Stomach smooth muscle (tissue), 2 donors: Measurements from ENCODE around the gene AASDHPPT.
"Not testable (repeated sequence)": the region's sequence is repeated elsewhere in the genome, so short reads cannot be mapped to it uniquely, and the experiment has no call there.

Source experiments
- H3K27ac ChIP-seq: one replicate; pipeline ENCODE4 v1.7.0; 2013; ENCODE audit warnings: mild to moderate bottlenecking, low read length, inconsistent platforms
- H3K27me3 ChIP-seq, 2 donors: one replicate each; pipeline ENCODE4 v1.7.0; 2013; ENCODE audit warnings: low read length in 2 of 2; ENCODE audit not compliant: insufficient read depth in 2 of 2, control insufficient read depth in 1 of 2
- H3K36me3 ChIP-seq, 2 donors: one replicate each; pipeline ENCODE4 v1.7.0; 2013; ENCODE audit warnings: low read length in 2 of 2; ENCODE audit not compliant: control insufficient read depth in 2 of 2, insufficient read depth in 2 of 2
- H3K4me1 ChIP-seq: one replicate; pipeline ENCODE4 v1.7.0; 2013; ENCODE audit warnings: low read length; ENCODE audit not compliant: control insufficient read depth, insufficient read depth
- H3K4me3 ChIP-seq, 2 donors: one replicate each; pipeline ENCODE4 v1.7.0; 2013; ENCODE audit warnings: low read length in 2 of 2
- H3K9ac ChIP-seq, 2 donors: one replicate each; pipeline ENCODE4 v1.7.0; 2013; ENCODE audit warnings: low read length in 2 of 2, mild to moderate bottlenecking in 1 of 2
- H3K9me3 ChIP-seq, 2 donors: one replicate each; pipeline ENCODE4 v1.7.0; 2013; ENCODE audit warnings: low read length in 2 of 2; ENCODE audit not compliant: control insufficient read depth in 2 of 2
- donor health status: healthy.
- donor health status: Pancreatic carcinoma.

Gene AASDHPPT, protein sequence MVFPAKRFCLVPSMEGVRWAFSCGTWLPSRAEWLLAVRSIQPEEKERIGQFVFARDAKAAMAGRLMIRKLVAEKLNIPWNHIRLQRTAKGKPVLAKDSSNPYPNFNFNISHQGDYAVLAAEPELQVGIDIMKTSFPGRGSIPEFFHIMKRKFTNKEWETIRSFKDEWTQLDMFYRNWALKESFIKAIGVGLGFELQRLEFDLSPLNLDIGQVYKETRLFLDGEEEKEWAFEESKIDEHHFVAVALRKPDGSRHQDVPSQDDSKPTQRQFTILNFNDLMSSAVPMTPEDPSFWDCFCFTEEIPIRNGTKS

DNA sequence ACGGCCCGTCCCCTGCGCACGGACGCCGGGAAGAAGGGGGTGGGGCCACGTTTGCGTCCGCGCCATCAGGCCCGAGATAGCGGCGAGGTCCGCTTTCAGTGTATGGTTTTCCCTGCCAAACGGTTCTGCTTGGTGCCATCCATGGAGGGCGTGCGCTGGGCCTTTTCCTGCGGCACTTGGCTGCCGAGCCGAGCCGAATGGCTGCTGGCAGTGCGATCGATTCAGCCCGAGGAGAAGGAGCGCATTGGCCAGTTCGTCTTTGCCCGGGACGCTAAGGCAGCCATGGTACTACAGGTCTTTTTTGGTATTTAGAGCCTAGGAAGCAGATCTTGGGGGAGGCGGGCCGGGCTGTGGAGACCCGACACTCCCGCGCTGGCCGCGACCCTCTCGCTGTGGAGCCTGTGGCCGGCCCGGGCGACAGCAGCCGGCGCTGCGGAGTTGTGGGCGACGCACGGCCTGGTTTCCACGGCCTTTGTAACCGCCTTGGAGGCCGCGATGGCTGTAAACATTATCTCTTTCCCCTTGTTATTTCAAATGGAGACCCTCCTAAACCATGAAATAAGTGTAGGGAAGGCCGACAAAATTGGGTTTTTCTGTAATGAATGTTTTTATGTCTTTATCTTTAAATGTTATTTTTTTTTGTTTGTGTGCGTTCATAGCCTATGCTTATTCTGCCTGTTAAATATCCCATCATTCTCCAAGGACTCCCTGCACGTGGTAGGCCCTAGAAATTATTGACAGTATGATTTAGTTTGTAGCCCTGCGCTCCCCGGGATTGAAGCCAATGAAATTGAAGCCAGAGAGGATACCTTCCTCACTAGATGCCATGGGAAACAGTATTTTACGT is at the start of gene AASDHPPT:
TSS of gene AASDHPPT (plus strand) at position 54 of the 847 bp plus-strand sequence. CDS start at position 103, 49 bp downstream.
- Histone ChIP-seq H3K4me1 (peaks cover 7% of the 10 kb centered on the region), H3K9me3 (no peaks in the 10 kb centered on the region), H3K27ac (peak within 1 kb of the TSS; percentile 91), H3K27me3 (no peaks in the 10 kb centered on the region), H3K4me3 (peak within 1 kb of the TSS; percentile 97 to 99), H3K9ac (peak within 1 kb of the TSS; percentile 91 to 97), H3K36me3 (peaks cover 4 to 21% of the 10 kb centered on the region in 2 donors)

DNA sequence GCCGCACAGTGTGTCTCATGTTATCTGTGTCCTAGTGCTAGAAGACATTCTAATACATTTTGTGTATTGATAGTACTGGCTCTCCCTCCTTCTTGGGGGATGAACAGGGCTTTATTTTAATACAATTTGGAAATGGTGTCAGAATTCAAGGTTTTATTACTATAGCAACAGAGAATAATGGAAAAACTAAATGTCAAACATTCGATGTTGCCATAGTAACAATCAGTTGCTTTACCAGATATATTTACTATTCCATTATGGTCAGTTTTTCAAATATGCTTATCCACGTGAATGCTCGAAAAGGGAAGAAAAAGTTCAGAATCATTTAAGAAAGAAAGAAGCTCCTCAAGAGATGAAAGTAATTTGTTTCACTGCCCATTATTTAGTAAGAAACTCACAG is 46.9 kb upstream of the AASDHPPT start:
- Histone ChIP-seq H3K9ac (no peak overlapping the region), H3K27ac (no peak overlapping the region), H3K4me3 (no peak overlapping the region), H3K27me3 (no peaks in the 10 kb centered on the region), H3K4me1 (no peaks in the 10 kb centered on the region), H3K9me3 (no peaks in the 10 kb centered on the region), H3K36me3 (no peaks in the 10 kb centered on the region)

DNA sequence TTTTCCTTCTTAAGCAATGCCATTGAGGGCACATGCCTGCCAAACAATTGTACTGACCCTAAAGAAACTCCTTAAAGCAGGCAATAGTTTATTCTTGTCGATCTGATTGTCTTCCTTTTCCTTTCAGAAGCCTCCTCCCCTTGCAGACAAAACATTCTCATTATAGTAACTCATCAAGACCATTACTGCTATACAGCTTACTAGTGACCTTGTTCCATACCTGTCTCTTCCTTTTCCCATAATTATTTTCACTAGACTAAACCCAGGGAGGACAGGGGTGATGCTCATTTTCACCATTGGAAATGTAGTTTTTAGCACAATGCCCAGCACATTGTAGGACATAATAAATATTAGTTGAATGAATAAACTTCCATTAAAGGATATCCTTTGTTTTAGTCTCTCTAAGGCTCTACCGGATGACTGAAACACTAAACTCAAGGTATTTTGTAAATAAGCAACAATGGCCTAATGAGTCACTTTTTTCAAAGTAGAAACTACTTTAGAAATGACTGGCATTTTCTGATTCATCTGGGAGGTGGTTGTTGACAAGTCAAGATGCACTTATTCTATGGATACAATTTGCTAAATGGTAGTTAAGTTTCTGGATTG is 46.2 kb upstream of the AASDHPPT start:
- Histone ChIP-seq H3K27ac (no peak overlapping the region), H3K4me1 (no peaks in the 10 kb centered on the region), H3K9me3 (no peaks in the 10 kb centered on the region), H3K9ac (no peak overlapping the region), H3K36me3 (no peaks in the 10 kb centered on the region), H3K4me3 (no peak overlapping the region), H3K27me3 (no peaks in the 10 kb centered on the region)

DNA sequence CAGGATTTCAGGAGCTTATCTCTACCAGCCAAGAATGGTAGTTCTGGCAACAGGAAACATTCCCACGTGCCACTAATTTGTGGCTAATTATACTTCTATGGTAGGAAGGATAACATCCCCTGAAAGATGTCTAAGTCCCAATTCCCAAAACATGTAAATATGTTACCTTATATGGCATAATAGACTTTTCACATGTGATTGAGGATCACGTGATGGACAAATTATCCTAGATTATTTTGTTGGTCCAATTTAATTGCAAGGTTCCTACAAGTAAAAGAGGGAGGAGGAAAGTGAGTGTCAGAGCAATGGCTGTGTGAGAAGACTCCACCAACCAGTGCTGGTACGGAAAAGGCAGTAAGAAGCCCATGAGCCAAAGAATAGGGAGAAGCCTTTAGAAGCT is 45.5 kb upstream of the AASDHPPT start:
- Histone ChIP-seq H3K4me1 (no peaks in the 10 kb centered on the region), H3K4me3 (no peak overlapping the region), H3K9ac (no peak overlapping the region), H3K36me3 (no peaks in the 10 kb centered on the region), H3K27ac (no peak overlapping the region), H3K9me3 (no peaks in the 10 kb centered on the region), H3K27me3 (no peaks in the 10 kb centered on the region)

DNA sequence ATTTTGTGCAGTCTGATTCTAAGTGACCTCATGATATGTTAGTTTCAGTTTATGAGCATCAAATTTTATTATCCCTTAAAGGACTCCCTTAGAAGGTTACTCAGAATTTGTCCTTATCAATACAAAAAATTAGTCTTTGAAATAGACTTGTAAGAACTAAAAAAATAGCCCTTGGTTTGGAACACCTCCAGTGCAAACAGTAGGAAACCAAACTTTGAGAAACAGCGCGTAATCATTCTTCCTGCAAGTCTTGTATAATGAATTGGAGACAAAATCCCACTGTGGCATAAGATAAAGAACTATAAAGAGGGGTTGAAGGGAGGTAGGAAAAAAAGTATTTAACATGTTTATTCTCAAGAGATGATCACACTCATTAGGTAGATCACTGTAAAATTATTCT is 44.6 kb upstream of the AASDHPPT start:
- Histone ChIP-seq H3K4me1 (no peaks in the 10 kb centered on the region), H3K9ac (no peak overlapping the region), H3K36me3 (no peaks in the 10 kb centered on the region), H3K9me3 (no peaks in the 10 kb centered on the region), H3K4me3 (no peak overlapping the region), H3K27me3 (no peaks in the 10 kb centered on the region), H3K27ac (no peak overlapping the region)

DNA sequence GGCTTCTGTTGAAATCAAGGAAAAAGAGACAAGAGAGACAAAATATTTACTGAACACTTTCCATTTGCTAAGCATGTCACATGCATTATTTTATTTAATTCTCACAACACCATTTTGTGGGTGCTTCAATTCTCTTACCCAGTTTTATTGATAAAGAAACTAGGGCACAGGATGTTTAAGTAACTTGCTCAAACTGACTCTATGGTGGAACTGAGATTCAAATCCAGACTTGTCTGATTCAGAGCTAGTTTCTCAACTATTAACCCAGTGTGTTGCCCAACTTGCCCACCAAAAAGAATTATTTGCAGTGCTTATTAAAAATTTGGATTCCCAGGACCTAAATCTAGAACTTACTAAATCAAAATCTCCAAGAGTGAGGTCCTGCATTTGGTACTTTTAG is 33.9 kb upstream of the AASDHPPT start:
- Histone ChIP-seq H3K9me3 (no peaks in the 10 kb centered on the region), H3K27me3 (no peaks in the 10 kb centered on the region), H3K4me1 (no peaks in the 10 kb centered on the region), H3K4me3 (no peak overlapping the region), H3K36me3 (no peaks in the 10 kb centered on the region), H3K27ac (no peak overlapping the region), H3K9ac (no peak overlapping the region)

DNA sequence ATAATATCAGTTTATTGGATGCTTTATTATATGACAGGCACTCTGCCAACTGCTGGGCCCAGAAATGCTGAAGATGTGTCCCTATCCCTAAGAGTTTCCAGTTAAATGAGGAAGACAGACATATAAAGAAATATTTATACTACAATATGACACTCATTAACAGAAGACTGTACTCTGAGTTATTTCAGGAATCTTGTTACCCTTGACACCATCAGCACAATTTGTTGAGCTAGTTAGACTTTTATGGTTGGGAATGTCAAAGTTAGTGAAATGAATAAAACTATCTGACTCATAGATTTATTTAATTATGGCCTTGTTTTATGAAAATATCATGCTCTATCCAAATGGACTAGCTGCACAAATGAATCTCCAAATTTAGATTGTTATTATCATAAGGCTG is 29.8 kb upstream of the AASDHPPT start:
- no peak overlapping the region for H3K9ac ChIP-seq

DNA sequence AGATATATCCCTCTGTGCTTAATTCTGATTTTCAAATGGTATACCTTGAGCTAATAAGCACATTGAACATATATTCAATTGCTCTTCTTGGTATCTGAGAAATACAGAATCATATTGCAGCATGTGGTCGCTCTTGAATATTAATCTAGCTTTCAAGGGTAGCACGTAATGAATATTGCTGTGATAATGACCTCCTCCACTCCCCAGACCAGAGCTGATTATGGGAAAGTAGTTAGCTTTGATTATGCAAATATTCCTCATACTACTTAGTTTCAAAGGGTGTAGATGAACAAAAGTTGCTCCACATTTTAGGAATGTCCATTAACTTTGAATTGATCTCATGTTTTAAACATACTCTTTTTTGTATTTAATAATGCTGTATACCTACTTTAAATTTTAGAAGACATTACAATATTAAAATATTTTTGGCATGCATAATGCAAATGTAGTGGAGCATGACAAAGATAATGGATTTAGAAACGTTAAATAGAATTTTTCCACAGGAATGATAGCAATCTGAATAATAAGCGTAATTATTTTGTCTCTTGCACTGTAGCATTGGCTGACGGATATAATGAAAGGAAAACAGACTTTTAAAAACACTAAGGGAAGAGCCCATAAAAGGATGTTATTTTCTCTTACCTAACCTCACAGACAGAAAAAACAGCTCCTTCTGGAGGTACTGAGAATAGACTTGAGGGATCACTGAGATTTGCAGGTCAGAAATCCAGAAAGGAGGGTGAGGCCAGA is 27.6 kb upstream of the AASDHPPT start:
- Histone ChIP-seq H3K36me3 (no peaks in the 10 kb centered on the region), H3K4me3 (no peak overlapping the region), H3K27ac (no peak overlapping the region), H3K9me3 (no peaks in the 10 kb centered on the region), H3K9ac (no peak overlapping the region), H3K27me3 (no peaks in the 10 kb centered on the region), H3K4me1 (no peaks in the 10 kb centered on the region)

More for the DNA sequence above, 29.8 kb upstream of the AASDHPPT start:
- Histone ChIP-seq H3K9me3 (no peaks in the 10 kb centered on the region), H3K4me3 (no peak overlapping the region), H3K27me3 (no peaks in the 10 kb centered on the region), H3K36me3 (no peaks in the 10 kb centered on the region), H3K27ac (no peak overlapping the region), H3K4me1 (no peaks in the 10 kb centered on the region)

DNA sequence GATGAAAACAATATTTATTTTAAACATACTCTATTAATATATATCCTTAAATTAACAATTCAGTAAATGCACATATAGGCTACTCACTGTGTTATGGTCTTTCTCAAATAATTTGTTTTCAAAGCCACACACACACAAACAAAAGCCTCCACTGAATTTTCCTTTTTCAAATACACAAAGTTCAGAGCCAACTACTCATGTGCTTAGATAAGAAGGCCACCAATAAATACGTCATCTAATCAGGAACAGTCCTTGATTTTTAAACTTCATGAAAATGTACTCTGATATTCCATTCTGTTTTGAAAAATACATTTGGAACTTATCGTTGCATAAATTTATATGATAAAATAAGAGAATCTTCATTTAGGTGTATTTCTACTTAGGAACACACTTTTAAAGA is 26.4 kb upstream of the AASDHPPT start:
- H3K9ac ChIP-seq, result no peak overlapping the region
- no peak overlapping the region for H3K4me3 ChIP-seq
- no peaks in the 10 kb centered on the region for H3K27me3 ChIP-seq
- no peaks in the 10 kb centered on the region for H3K9me3 ChIP-seq
- no peak overlapping the region for H3K27ac ChIP-seq
- H3K36me3 ChIP-seq, result no peaks in the 10 kb centered on the region
- no peaks in the 10 kb centered on the region for H3K4me1 ChIP-seq

DNA sequence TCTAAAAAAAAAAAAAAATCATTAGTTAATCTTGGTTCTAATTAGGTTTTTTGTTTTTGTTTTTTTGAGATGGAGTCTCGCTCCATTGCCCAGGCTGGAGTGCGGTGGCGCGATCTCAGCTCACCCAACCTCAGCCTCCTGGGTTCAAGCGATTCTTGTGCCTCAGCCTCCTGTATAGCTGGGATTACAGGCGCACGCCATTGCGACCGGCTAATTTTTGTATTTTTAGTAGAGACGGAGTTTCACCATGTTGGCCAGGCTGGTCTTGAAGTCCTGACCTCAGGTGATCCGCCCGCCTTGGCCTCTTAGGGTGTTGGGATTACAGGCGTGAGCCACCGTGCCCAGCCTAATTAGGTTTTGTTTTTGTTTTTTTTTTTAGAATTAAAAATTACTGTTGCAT is 19.1 kb upstream of the AASDHPPT start:
- H3K4me1 ChIP-seq, H3K4me3 ChIP-seq, H3K9ac ChIP-seq, H3K27ac ChIP-seq, H3K36me3 ChIP-seq, H3K9me3 ChIP-seq, H3K27me3 ChIP-seq: not testable (repeated sequence)
